ENCODE data around the gene DAB1. TPM values are rescaled to one million over a fixed set of nuclear protein-coding genes. Genes with fewer than 3 reads are reported as not detected.

Gene DAB1
- total RNA-seq, 1 donor from 2014 or later: 1.6 TPM

DNA sequence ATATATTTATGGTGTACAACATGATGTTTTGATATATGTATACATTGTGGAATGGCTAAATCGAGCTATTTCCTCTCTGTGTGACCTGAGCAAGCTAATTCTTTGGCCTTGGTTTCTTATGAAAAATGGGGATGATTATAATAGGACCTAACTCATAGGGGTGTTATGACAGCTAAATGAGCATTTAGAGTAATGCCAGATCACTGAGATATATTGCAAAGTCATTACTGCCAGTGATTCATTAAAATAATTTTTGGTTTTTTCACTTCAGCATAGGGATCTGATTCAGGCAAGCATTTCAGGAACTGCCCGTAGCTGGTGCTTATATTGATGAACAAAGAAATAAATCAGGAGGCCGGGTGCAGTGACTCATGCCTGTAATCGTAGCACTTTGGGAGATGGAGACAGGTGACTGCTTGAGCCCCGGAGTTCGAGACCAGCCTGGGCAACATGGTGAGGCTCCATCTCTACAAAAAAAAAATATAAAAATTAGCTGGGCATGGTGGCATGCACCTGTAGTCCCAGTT is 30.7 kb downstream of the DAB1 start:
- no peaks in the 10 kb centered on the region for H3K79me2 ChIP-seq (ENCODE audit: insufficient read depth, low read length)
- Mint-ChIP-seq H3K9me3 (ENCODE audit: unreplicated experiment) (no peaks in the 10 kb centered on the region), H3K27ac (ENCODE audit: unreplicated experiment) (no peak overlapping the region), H3K36me3 (ENCODE audit: low read depth, unreplicated experiment) (no peaks in the 10 kb centered on the region), H3K4me1 (ENCODE audit: low read depth, unreplicated experiment) (no peaks in the 10 kb centered on the region), H3K4me3 (ENCODE audit: unreplicated experiment) (no peak overlapping the region), H3K27me3 (ENCODE audit: low read depth, unreplicated experiment) (peaks cover 4% of the 10 kb centered on the region)
- no peak overlapping the region for H2AFZ ChIP-seq (ENCODE audit: low read depth, low read length)
- H3K27me3 ChIP-seq (ENCODE audit: insufficient read depth, low read length): no peaks in the 10 kb centered on the region
- no peaks in the 10 kb centered on the region for H3K9me3 ChIP-seq (ENCODE audit: insufficient read depth, low read depth, low read length)
- no peak overlapping the region for H3K4me2 ChIP-seq (ENCODE audit: low read length)
- H3K9ac ChIP-seq (ENCODE audit: low read length): no peak overlapping the region
- H4K20me1 ChIP-seq (ENCODE audit: insufficient read depth, low read length): no peaks in the 10 kb centered on the region
- no peaks in the 10 kb centered on the region for H3K4me1 ChIP-seq (ENCODE audit: insufficient read depth, low read length)
- no peak overlapping the region for H3K27ac ChIP-seq (ENCODE audit: low read depth, low read length)
- no peak for FAIRE-seq
- H3K36me3 ChIP-seq (ENCODE audit: insufficient read depth, low read length): no peaks in the 10 kb centered on the region
- TF ChIP-seq, protein P1, sequence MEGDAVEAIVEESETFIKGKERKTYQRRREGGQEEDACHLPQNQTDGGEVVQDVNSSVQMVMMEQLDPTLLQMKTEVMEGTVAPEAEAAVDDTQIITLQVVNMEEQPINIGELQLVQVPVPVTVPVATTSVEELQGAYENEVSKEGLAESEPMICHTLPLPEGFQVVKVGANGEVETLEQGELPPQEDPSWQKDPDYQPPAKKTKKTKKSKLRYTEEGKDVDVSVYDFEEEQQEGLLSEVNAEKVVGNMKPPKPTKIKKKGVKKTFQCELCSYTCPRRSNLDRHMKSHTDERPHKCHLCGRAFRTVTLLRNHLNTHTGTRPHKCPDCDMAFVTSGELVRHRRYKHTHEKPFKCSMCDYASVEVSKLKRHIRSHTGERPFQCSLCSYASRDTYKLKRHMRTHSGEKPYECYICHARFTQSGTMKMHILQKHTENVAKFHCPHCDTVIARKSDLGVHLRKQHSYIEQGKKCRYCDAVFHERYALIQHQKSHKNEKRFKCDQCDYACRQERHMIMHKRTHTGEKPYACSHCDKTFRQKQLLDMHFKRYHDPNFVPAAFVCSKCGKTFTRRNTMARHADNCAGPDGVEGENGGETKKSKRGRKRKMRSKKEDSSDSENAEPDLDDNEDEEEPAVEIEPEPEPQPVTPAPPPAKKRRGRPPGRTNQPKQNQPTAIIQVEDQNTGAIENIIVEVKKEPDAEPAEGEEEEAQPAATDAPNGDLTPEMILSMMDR (IDR thresholded peaks at IDR 0.05; ENCODE audit: insufficient read depth, low read depth, low read length): no peak
- TF ChIP-seq EZH2 (IDR thresholded peaks at IDR 0.05; ENCODE audit: insufficient read depth, low read length): no peak
- H3K4me3 ChIP-seq (ENCODE audit: insufficient read depth, low read depth, low read length): no peak overlapping the region
- DNase-seq (ENCODE audit: low read depth): no peak

DNA sequence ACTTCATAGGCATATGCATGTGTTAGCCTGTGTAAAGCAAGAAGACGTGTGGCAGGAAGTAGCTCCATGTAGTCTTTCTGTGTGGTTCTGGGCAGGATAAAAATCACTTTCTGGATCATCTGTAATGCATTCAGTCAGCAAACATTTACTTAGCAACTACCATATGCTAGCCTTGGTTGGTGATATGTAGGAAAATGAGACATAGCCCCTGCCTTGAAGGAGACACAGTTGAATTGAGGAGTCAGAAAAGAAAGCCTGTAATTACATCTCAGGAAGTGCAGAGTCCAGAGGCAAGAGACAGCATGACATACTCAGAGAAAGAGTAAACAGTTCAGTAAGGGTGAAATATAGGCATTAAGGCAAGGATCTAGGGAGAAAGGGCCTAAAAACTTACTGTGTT is 38.5 kb downstream of the DAB1 start:
- no peak overlapping the region for H3K9ac ChIP-seq (ENCODE audit: low read length)
- Mint-ChIP-seq H3K27ac (ENCODE audit: unreplicated experiment) (no peak overlapping the region), H3K4me1 (ENCODE audit: low read depth, unreplicated experiment) (no peaks in the 10 kb centered on the region), H3K27me3 (ENCODE audit: low read depth, unreplicated experiment) (peaks cover 2% of the 10 kb centered on the region), H3K9me3 (ENCODE audit: unreplicated experiment) (no peaks in the 10 kb centered on the region), H3K36me3 (ENCODE audit: low read depth, unreplicated experiment) (no peaks in the 10 kb centered on the region), H3K4me3 (ENCODE audit: unreplicated experiment) (no peak overlapping the region)
- H3K4me1 ChIP-seq (ENCODE audit: insufficient read depth, low read length): no peaks in the 10 kb centered on the region
- H3K36me3 ChIP-seq (ENCODE audit: insufficient read depth, low read length): no peaks in the 10 kb centered on the region
- FAIRE-seq (no peak), DNase-seq (ENCODE audit: low read depth) (no peak)
- H3K27me3 ChIP-seq (ENCODE audit: insufficient read depth, low read length): no peaks in the 10 kb centered on the region
- H3K4me3 ChIP-seq (ENCODE audit: insufficient read depth, low read depth, low read length): no peak overlapping the region
- H3K27ac ChIP-seq (ENCODE audit: low read depth, low read length): no peak overlapping the region
- no peak overlapping the region for H2AFZ ChIP-seq (ENCODE audit: low read depth, low read length)
- TF ChIP-seq, protein P1 (IDR thresholded peaks at IDR 0.05; ENCODE audit: insufficient read depth, low read depth, low read length): no peak
- no peak for TF ChIP-seq EZH2 (IDR thresholded peaks at IDR 0.05; ENCODE audit: insufficient read depth, low read length)
- H3K9me3 ChIP-seq (ENCODE audit: insufficient read depth, low read depth, low read length): no peaks in the 10 kb centered on the region
- H3K79me2 ChIP-seq (ENCODE audit: insufficient read depth, low read length): no peaks in the 10 kb centered on the region
- no peaks in the 10 kb centered on the region for H4K20me1 ChIP-seq (ENCODE audit: insufficient read depth, low read length)
- no peak overlapping the region for H3K4me2 ChIP-seq (ENCODE audit: low read length)

DNA sequence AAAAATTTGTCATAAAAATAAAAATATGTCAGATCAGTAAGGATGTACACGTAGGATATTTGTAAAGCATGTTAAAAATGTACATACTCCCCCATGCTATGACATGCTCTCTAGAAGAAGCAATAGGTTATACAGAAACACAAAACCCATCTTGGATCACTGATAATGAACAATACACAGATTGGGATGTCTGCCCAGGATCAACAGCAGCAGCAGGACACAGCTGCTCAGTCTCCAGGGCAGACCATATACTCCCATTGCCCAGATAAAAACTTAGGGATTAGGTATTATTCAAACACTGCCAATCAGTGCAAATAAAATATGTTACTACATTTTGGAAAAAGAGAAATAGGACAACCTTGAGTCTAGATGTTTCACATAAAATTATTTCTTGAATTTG is 39.0 kb downstream of the DAB1 start:
- no peak overlapping the region for H3K27ac Mint-ChIP-seq (ENCODE audit: unreplicated experiment)
- Histone ChIP-seq H3K9me3 (ENCODE audit: insufficient read depth, low read depth, low read length) (no peaks in the 10 kb centered on the region), H3K36me3 (ENCODE audit: insufficient read depth, low read length) (no peaks in the 10 kb centered on the region), H3K4me2 (ENCODE audit: low read length) (no peak overlapping the region), H3K4me3 (ENCODE audit: insufficient read depth, low read depth, low read length) (no peak overlapping the region), H4K20me1 (ENCODE audit: insufficient read depth, low read length) (no peaks in the 10 kb centered on the region), H3K79me2 (ENCODE audit: insufficient read depth, low read length) (no peaks in the 10 kb centered on the region), H2AFZ (ENCODE audit: low read depth, low read length) (no peak overlapping the region), H3K27me3 (ENCODE audit: insufficient read depth, low read length) (no peaks in the 10 kb centered on the region), H3K9ac (ENCODE audit: low read length) (no peak overlapping the region), H3K4me1 (ENCODE audit: insufficient read depth, low read length) (no peaks in the 10 kb centered on the region), H3K27ac (ENCODE audit: low read depth, low read length) (no peak overlapping the region)
- DNase-seq (ENCODE audit: low read depth) (no peak), FAIRE-seq (no peak)
- no peaks in the 10 kb centered on the region for H3K9me3 Mint-ChIP-seq (ENCODE audit: unreplicated experiment)
- no peaks in the 10 kb centered on the region for H3K36me3 Mint-ChIP-seq (ENCODE audit: low read depth, unreplicated experiment)
- H3K4me1 Mint-ChIP-seq (ENCODE audit: low read depth, unreplicated experiment): no peaks in the 10 kb centered on the region
- H3K4me3 Mint-ChIP-seq (ENCODE audit: unreplicated experiment): no peak overlapping the region
- TF ChIP-seq, protein P1 (IDR thresholded peaks at IDR 0.05; ENCODE audit: insufficient read depth, low read depth, low read length): no peak
- TF ChIP-seq EZH2 (IDR thresholded peaks at IDR 0.05; ENCODE audit: insufficient read depth, low read length): no peak
- H3K27me3 Mint-ChIP-seq (ENCODE audit: low read depth, unreplicated experiment): peaks cover 2% of the 10 kb centered on the region

Measured in astrocyte (in vitro differentiated cells and primary cell).